Mammary epithelial cell (primary cell): ENCODE results near the gene TSPAN11.

Experiments
- EZH2 ChIP-seq: IDR thresholded peaks from 2 replicates; pipeline ENCODE4 v1.6.1; 2012; ENCODE audit warnings: low read length, inconsistent platforms, borderline replicate concordance
- TF ChIP-seq, protein P1 (sequence below), 2 donors: IDR thresholded peaks in 1 of 2; conservative IDR thresholded peaks in 1 of 2; 2 replicates each; pipeline ENCODE4 v1.5.1; 2011 to 2012; ENCODE audit warnings: inconsistent platforms in 2 of 2, low read length in 2 of 2, mild to moderate bottlenecking in 2 of 2, control low read depth in 1 of 2, low read depth in 1 of 2; ENCODE audit not compliant: insufficient read depth in 1 of 2; ENCODE audit errors: extremely low read depth in 1 of 2

GRCh38 chr12:30968211-30968610 is 41.7 kb downstream of the TSPAN11 start:
- no peak for TF ChIP-seq EZH2
- TF ChIP-seq, protein P1, sequence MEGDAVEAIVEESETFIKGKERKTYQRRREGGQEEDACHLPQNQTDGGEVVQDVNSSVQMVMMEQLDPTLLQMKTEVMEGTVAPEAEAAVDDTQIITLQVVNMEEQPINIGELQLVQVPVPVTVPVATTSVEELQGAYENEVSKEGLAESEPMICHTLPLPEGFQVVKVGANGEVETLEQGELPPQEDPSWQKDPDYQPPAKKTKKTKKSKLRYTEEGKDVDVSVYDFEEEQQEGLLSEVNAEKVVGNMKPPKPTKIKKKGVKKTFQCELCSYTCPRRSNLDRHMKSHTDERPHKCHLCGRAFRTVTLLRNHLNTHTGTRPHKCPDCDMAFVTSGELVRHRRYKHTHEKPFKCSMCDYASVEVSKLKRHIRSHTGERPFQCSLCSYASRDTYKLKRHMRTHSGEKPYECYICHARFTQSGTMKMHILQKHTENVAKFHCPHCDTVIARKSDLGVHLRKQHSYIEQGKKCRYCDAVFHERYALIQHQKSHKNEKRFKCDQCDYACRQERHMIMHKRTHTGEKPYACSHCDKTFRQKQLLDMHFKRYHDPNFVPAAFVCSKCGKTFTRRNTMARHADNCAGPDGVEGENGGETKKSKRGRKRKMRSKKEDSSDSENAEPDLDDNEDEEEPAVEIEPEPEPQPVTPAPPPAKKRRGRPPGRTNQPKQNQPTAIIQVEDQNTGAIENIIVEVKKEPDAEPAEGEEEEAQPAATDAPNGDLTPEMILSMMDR (conservative IDR thresholded peaks at IDR 0.05 in 1 of 2, IDR thresholded peaks at IDR 0.05 in 1 of 2; ENCODE audit: extremely low read depth in 1 of 2, insufficient read depth in 1 of 2, low read depth in 1 of 2, low read length in 2 of 2), result no peak
